Measurements from ENCODE around the gene PLCG1.
"Not testable (repeated sequence)": the region's sequence is repeated elsewhere in the genome, so short reads cannot be mapped to it uniquely, and the experiment has no call there.

Gene PLCG1

GRCh38 chr20:41110012-41110411 is 27.3 kb upstream of the PLCG1 start:
- H3K4me3 ChIP-seq (ENCODE audit: low read depth, low read length) = no peak overlapping the region
- TF ChIP-seq MAX (IDR thresholded peaks at IDR 0.05; ENCODE audit: low read depth, low read length) (no peak), POLR2A (IDR thresholded peaks at IDR 0.05; ENCODE audit: extremely low read depth, insufficient read length) (no peak), CTCF (IDR thresholded peaks at IDR 0.05; ENCODE audit: low read depth, low read length) (no peak), MYC (IDR thresholded peaks at IDR 0.05; ENCODE audit: low read depth, low read length) (no peak)
- no peak for DNase-seq (ENCODE audit: low read depth)

GRCh38 chr20:41110930-41111577 is 26.3 kb upstream of the PLCG1 start:
- no peak for TF ChIP-seq POLR2A (IDR thresholded peaks at IDR 0.05; ENCODE audit: extremely low read depth, insufficient read length)
- no peak for TF ChIP-seq CTCF (IDR thresholded peaks at IDR 0.05; ENCODE audit: low read depth, low read length)
- no peak for TF ChIP-seq MYC (IDR thresholded peaks at IDR 0.05; ENCODE audit: low read depth, low read length)
- no peak for TF ChIP-seq MAX (IDR thresholded peaks at IDR 0.05; ENCODE audit: low read depth, low read length)
- H3K4me3 ChIP-seq (ENCODE audit: low read depth, low read length) = no peak overlapping the region

GRCh38 chr20:41111578-41111951 is 25.8 kb upstream of the PLCG1 start:
- no peak overlapping the region for H3K4me3 ChIP-seq (ENCODE audit: low read depth, low read length)
- DNase-seq (ENCODE audit: low read depth) = no peak
- TF ChIP-seq CTCF (IDR thresholded peaks at IDR 0.05; ENCODE audit: low read depth, low read length) = no peak
- TF ChIP-seq MAX (IDR thresholded peaks at IDR 0.05; ENCODE audit: low read depth, low read length) = no peak
- no peak for TF ChIP-seq MYC (IDR thresholded peaks at IDR 0.05; ENCODE audit: low read depth, low read length)
- TF ChIP-seq POLR2A (IDR thresholded peaks at IDR 0.05; ENCODE audit: extremely low read depth, insufficient read length) = no peak

More at GRCh38 chr20:41110930-41111577, 26.3 kb upstream of the PLCG1 start:
- no peak for DNase-seq (ENCODE audit: low read depth)

GRCh38 chr20:41116282-41116956 is 20.9 kb upstream of the PLCG1 start:
- TF ChIP-seq MAX (IDR thresholded peaks at IDR 0.05; ENCODE audit: low read depth, low read length) = no peak
- TF ChIP-seq CTCF (IDR thresholded peaks at IDR 0.05; ENCODE audit: low read depth, low read length) = no peak
- no peak for TF ChIP-seq MYC (IDR thresholded peaks at IDR 0.05; ENCODE audit: low read depth, low read length)
- TF ChIP-seq POLR2A (IDR thresholded peaks at IDR 0.05; ENCODE audit: extremely low read depth, insufficient read length) = no peak
- no peak for DNase-seq (ENCODE audit: low read depth)
- no peak overlapping the region for H3K4me3 ChIP-seq (ENCODE audit: low read depth, low read length)

GRCh38 chr20:41118159-41118558 is 19.2 kb upstream of the PLCG1 start:
- DNase-seq (ENCODE audit: low read depth); H3K4me3 ChIP-seq (ENCODE audit: low read depth, low read length): not testable (repeated sequence)

- no peak overlapping the region for H3K4me3 ChIP-seq (ENCODE audit: low read depth, low read length)
- no peak for DNase-seq (ENCODE audit: low read depth)
- TF ChIP-seq MYC (IDR thresholded peaks at IDR 0.05; ENCODE audit: low read depth, low read length) = no peak
- TF ChIP-seq CTCF (IDR thresholded peaks at IDR 0.05; ENCODE audit: low read depth, low read length) = no peak
- TF ChIP-seq MAX (IDR thresholded peaks at IDR 0.05; ENCODE audit: low read depth, low read length) = no peak
- TF ChIP-seq POLR2A (IDR thresholded peaks at IDR 0.05; ENCODE audit: extremely low read depth, insufficient read length) = no peak
These were observed 18.7 kb upstream of the PLCG1 start for GRCh38 chr20:41118632-41119031.

Data from NB4 (cell line).